ENCODE measurements around the gene KRTAP5-3.
"Not testable (repeated sequence)": the region's sequence is repeated elsewhere in the genome, so short reads cannot be mapped to it uniquely, and the experiment has no call there.

KRTAP5-3 gene

GRCh38 chr11:1575756-1576155 lies 32.5 kb downstream of the KRTAP5-3 start:
- not testable (repeated sequence) for DNase-seq

GRCh38 chr11:1574933-1575242 lies 33.4 kb downstream of the KRTAP5-3 start:
- DNase-seq: no peak

GRCh38 chr11:1574238-1574932 lies 33.9 kb downstream of the KRTAP5-3 start:
- DNase-seq: peak; percentile 49 to 76 (median 64)

DNA sequence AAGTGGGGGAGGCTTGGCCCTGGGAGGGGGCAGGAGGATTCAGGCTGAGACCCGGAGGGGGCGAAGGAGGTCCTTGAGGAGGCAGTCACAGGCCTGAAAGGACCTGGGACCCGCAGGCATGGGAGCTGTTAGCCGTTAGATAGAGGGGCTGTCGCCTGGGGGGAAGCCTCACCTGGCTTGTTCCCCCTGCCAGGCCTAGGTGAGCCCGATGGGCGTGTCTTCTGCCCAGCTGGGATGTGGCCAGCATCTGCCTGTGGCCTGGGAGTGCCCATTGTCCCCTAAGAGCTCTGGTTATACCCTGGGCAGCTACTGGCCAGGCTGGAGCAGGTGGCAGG lies 34.4 kb downstream of the KRTAP5-3 start:
- no peak for DNase-seq

- peak in 1 of 3 donors; percentile 22 for DNase-seq
Observed at GRCh38 chr11:1573077-1573902, 35.0 kb downstream of the KRTAP5-3 start.

GRCh38 chr11:1572197-1573076 lies 35.8 kb downstream of the KRTAP5-3 start, which contains the start of gene DUSP8:
DUSP8 (minus strand) TSS chr11:1572271; CDS start chr11:1565826, 6,445 bp downstream.
- peak; percentile 93 to 98 (median 98) for DNase-seq

- DNase-seq: no peak
Observed at GRCh38 chr11:1571760-1572196, 36.5 kb downstream of the KRTAP5-3 start.

DNA sequence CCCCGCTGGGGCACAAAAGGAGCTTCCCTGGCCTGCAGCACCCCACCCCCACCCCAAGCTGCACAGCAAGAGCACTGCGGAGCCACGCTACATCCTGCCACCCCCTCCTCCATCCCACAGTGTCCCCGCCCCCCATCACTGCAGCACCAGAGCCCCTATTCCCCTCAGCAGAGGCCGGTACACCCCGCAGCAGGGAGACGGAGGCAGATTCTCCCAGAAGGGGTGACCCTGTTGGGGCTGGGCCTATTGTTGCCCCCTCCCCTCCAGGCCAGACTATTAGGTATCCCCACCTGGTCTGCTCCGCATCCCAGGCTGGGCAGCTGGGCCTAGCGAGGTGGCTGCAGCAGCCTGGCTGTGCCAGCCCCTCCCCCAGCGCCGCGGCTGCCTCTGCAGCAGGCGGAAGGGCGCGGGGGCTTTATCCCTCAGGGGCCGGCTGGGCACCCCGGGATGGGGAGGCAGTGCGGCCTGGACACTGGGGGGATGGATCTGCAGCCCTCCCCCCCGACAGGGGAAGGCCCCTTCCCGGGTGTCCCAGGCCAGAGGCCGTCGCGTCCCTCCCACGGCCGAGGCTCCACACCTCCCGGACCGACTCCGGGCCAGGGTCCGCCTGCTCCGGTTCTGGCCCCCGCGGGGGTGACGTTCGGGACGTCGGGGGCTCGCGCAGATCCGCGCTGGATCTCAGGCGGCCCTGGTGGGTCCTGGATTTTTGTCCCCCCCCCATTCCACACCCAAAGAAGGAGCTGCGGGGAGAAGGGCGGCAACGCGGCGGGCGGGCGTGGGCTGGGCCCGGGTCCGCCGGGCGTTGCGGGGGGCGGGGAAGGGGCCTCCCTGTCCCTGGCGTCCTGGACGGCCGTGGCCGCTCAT lies 37.1 kb downstream of the KRTAP5-3 start:
- peak in 1 of 3 donors; percentile 14 for DNase-seq

DNA sequence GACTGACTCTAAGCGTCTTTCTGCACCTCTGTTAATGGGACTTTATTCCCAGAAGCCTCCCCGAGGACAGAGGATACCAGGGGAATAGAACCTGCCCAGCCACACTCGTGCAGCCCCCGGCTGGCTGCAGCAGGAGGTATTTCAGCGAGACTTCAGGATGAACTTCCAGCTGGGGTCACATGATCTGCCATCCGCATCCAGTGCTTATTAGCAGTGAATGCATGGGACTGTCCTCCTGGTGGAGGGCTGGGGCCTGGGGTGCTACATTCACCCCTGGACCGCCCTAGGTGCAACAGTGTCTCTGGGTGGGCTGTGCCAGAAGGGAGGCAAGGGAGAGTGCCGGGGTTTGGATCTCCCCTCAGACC lies 37.8 kb downstream of the KRTAP5-3 start:
- no peak for DNase-seq

DNA sequence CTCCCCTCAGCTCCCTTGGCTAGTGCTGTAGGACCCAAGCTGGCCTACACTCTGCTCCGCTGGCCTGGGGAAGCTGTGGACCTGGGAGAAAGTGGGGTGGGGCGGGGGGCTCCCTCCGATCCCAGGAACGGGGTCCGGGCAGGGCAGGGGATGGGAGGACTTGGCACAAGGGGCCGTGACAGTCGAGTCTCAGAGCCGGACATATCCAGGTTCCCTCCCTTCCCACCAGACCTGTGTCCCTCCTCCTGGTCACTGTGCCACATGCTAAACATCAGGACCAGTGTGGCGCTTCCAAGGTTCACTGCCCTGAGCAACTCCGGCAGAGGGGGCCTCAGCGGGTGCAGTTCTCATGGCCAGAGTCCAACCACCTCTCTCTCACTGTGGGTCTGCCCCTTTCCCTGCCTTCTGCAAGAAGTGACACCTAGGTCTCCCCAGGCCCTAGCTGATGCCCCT lies 38.2 kb downstream of the KRTAP5-3 start:
- DNase-seq: no peak

DNA sequence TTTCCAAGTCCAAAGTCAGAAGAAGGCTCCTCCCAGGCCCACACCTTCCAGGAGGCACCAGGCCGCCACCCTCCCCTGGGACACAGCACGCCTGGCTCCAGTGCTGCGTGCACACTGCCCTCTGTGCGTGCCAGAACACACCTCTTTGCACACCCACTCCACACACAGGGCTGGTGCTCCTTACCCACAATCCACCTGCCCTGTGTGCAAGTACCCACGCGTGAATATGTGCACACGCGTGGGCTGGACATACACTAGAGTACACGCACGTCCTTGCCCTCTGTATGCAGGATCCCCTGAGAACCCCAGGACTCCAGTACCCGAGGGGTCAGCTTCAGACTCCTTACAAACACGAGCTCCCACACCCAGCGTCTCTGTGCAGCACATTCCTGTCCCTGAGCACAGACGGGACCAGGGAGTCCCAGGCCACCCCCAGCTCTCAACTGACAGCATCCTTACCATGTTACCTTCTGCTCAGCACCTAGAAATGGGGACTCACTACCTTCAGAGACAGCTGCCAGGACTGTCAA lies 38.9 kb downstream of the KRTAP5-3 start:
- no peak for DNase-seq

DNA sequence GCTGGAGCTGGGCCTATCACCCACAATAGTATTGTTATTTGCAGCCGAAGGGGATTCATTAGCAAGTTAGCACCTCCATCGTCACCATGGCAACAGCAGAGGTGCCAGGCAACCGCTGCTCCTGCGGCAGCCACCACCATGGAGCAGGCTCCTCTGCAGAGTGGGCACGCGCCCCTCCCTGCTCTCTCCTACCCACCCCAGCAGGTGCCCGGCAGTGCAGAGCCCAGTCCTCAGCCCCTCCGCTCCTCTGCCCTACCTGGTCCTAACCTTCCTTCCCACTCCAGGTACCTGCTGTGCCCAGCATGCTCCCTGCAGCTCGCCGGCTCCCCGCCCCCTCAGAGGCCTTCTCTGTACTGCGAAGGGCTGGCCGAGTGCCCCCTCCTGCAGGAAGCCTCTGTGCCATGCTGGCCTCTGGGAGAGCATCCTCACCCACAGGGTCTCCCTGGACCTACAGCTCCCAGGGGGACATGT lies 39.8 kb downstream of the KRTAP5-3 start:
- DNase-seq: no peak

DNA sequence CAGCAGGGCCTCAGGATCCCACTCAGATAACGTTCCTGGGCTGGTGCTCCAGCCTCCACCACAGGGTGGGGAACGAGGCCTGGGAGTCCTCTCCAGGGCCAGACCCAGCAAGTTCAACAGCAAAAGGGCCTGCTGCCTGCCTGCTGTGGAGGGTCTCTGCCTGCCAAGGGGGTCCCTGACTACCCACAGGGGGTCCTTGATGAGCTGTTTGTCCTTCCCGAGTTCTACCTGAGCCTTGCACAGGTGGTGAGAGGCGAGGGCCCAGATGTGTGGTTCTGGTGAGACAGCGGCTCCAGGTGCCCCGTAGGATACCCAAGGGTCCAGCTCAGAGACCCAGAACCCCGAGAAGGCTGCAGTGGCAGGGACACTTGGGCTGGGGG lies 40.6 kb downstream of the KRTAP5-3 start:
- no peak for DNase-seq

DNA sequence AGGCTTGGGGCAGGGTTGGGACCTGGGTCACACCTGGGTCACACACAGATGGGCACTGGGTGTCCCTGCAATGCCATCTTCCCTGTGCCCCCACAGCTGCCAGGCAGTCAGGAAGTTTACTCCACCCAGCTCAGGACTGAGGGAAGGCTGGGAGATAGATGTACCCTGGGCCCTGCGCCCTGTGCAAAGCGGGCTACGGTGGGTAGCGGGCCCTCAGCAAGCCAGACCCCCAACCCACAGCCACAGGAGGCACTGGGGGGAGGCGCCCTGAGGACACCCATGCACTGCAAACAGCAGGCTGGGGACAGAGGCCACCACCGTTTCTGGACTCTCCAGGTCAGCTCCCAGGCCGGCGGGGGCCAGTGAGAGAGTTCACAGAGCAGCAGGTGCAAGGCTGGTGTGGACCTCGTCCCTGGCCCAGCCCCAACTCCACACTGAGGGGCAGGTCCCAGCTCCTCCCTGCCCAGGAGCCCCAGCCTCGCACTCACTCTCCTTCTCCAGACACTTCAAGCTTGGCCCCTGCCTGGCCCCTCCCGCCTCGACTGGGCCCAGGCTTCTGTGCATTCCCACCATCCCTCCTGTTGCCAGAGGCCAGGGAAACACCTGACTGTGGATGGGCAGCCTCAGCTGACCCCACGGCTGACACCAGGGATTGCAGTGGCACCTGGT lies 41.1 kb downstream of the KRTAP5-3 start:
- no peak for DNase-seq

DNA sequence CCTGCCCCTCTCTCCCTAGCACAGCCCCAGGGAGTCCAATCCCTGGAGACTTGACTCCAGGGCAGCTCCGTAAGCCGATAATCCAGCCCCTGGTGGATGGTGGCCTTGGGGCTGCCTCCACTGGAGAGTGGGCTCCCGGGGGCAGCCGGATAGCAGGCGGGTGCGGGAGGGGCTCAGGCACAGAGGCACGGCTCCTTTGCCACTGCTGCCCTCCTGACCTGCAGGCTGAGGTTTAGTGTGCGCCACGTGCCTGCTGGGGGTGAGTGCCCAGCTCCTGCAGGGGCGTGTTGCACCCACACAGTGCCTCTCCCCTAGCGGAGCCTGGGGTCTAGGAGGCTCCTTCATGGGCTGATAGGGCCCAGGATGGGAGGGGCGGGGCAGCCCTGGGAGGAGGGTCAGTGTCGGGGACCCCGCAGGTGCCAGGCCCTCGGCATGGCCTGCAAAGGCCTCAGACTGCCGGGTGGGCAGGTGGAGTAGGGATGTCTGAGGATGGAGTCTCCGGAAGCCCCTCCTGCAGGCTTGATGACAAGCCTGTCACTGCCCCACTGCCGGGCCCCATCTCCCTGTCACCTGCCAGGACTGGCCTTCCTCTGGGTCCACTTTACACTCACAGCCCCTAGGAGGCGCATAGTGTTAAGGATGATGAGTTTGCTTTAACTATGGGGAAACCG lies 41.7 kb downstream of the KRTAP5-3 start:
- no peak for DNase-seq

DNA sequence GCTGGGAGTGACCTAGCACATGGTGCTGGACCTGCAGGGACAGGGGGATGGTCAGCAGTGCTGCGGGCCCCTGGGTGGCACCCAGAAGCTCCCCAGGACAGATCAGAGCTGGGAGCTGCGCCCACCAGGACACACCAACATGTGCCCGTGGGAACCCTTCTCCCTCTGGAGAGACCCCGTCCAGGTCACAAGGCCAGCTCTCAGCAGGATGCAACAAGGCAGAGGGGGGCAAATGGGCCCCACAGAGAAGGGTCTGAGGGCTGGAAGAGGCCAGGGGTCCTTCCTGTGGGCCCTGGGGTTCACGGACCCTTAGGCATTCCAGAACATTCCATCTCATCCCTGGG lies 42.4 kb downstream of the KRTAP5-3 start:
- no peak for DNase-seq

- DNase-seq: no peak
Observed at GRCh38 chr11:1565173-1565903, 42.9 kb downstream of the KRTAP5-3 start.

GRCh38 chr11:1564535-1565172 lies 43.6 kb downstream of the KRTAP5-3 start:
- peak; percentile 67 to 75 (median 67) for DNase-seq

GRCh38 chr11:1563697-1564534 lies 44.3 kb downstream of the KRTAP5-3 start:
- DNase-seq: no peak

Data from suppressor macrophage treated with lipopolysaccharide for 1 hour (primary cell).